OCI-LY7 (cell line): ENCODE measurements around the gene PRCP.

Experiments used
- CTCF ChIP-seq: fragments of 200-600 bp; sonication (generic); conservative IDR thresholded peaks from 2 replicates; pipeline ENCODE4 v1.5.1; 2014; ENCODE audit warnings: mild to moderate bottlenecking, antibody characterized with exemption, low read length, moderate library complexity, mixed read lengths
- EZH2phosphoT487 ChIP-seq: fragments of 200-600 bp; sonication (generic); IDR thresholded peaks from 2 replicates; pipeline ENCODE4 v1.6.1; 2018; ENCODE audit warnings: low read depth, borderline replicate concordance, mild to moderate bottlenecking, mixed run types, antibody characterized with exemption, low read length, moderate library complexity, mixed read lengths

- TF ChIP-seq EZH2phosphoT487 (no peak), CTCF (no peak)
Measured at GRCh38 chr11:82810738-82811137, 89.5 kb downstream of the PRCP start.
